ENCODE measurements around the gene MYORG.

MYORG gene

GRCh38 chr9:34380034-34380510, 3.4 kb upstream of the MYORG start:
- in situ Hi-C loops (cut with MboI; ENCODE audit: low sequenced_read_pairs), result no loop called here
- H3K4me3 ChIP-seq, result no peak overlapping the region
- no peaks in the 10 kb centered on the region for H3K27me3 ChIP-seq (ENCODE audit: low read depth)
- H3K36me3 ChIP-seq (replicated peaks), result no peaks in the 10 kb centered on the region
- DNase-seq (ENCODE audit: low spot score in 2 of 2), result no peak
- H3K9me3 ChIP-seq, result no peaks in the 10 kb centered on the region
- peaks cover 10% of the 10 kb centered on the region for H3K4me1 ChIP-seq

GRCh38 chr9:34379334-34380033, 2.8 kb upstream of the MYORG start:
- H3K36me3 ChIP-seq (replicated peaks), result no peaks in the 10 kb centered on the region
- H3K27me3 ChIP-seq (ENCODE audit: low read depth), result no peaks in the 10 kb centered on the region
- no peaks in the 10 kb centered on the region for H3K9me3 ChIP-seq
- in situ Hi-C loops (cut with MboI; ENCODE audit: low sequenced_read_pairs), result loop anchor here (5.0 kb wide), 1 partner anchor 42 kb away; no protein-coding TSS in a partner anchor
- peak overlapping the region; percentile 22 for H3K4me3 ChIP-seq
- DNase-seq (ENCODE audit: low spot score in 2 of 2), result peak; percentile 74 to 92
- H3K4me1 ChIP-seq, result peaks cover 13% of the 10 kb centered on the region

- no peak for DNase-seq (ENCODE audit: low spot score in 2 of 2)
- Histone ChIP-seq H3K27me3 (ENCODE audit: low read depth) (no peaks in the 10 kb centered on the region), H3K4me3 (no peak overlapping the region), H3K9me3 (no peaks in the 10 kb centered on the region), H3K4me1 (peaks cover 13% of the 10 kb centered on the region), H3K36me3 (replicated peaks) (no peaks in the 10 kb centered on the region)
- in situ Hi-C loops (cut with MboI; ENCODE audit: low sequenced_read_pairs), result loop anchor here (5.0 kb wide), 1 partner anchor 41 kb away; no protein-coding TSS in a partner anchor
These were observed 1.8 kb upstream of the MYORG start for GRCh38 chr9:34378376-34379060.

GRCh38 chr9:34377404-34377746, 677 bp upstream of the MYORG start:
- in situ Hi-C loops (cut with MboI; ENCODE audit: low sequenced_read_pairs), result loop anchor here (5.0 kb wide), 1 partner anchor 40 kb away; no protein-coding TSS in a partner anchor
- DNase-seq (ENCODE audit: low spot score in 2 of 2), result no peak

GRCh38 chr9:34375901-34376595, 650 bp downstream of the MYORG start:
- peak overlapping the region; percentile 74 for H3K4me3 ChIP-seq
- peak; percentile 22 to 69 for DNase-seq (ENCODE audit: low spot score in 2 of 2)
- no peaks in the 10 kb centered on the region for H3K27me3 ChIP-seq (ENCODE audit: low read depth)
- peaks cover 1% of the 10 kb centered on the region; the same call in 1 of the 2 replicates for H3K36me3 ChIP-seq (replicated peaks)
- H3K9me3 ChIP-seq, result no peaks in the 10 kb centered on the region
- in situ Hi-C loops (cut with MboI; ENCODE audit: low sequenced_read_pairs), result loop anchor here (5.0 kb wide), 1 partner anchor 39 kb away; no protein-coding TSS in a partner anchor
- peaks cover 13% of the 10 kb centered on the region for H3K4me1 ChIP-seq

More at GRCh38 chr9:34377404-34377746, 677 bp upstream of the MYORG start:
- peaks cover 13% of the 10 kb centered on the region for H3K4me1 ChIP-seq
- H3K9me3 ChIP-seq, result no peaks in the 10 kb centered on the region
- no peaks in the 10 kb centered on the region for H3K27me3 ChIP-seq (ENCODE audit: low read depth)
- H3K36me3 ChIP-seq (replicated peaks), result no peaks in the 10 kb centered on the region
- H3K4me3 ChIP-seq, result peak overlapping the region; percentile 74

GRCh38 chr9:34374905-34375552, 1.7 kb downstream of the MYORG start:
- Histone ChIP-seq H3K4me1 (peaks cover 13% of the 10 kb centered on the region), H3K4me3 (no peak overlapping the region), H3K9me3 (no peaks in the 10 kb centered on the region), H3K36me3 (replicated peaks) (peaks cover 4% of the 10 kb centered on the region; the same call in 1 of the 2 replicates), H3K27me3 (ENCODE audit: low read depth) (no peaks in the 10 kb centered on the region)
- no peak for DNase-seq (ENCODE audit: low spot score in 2 of 2)
- in situ Hi-C loops (cut with MboI; ENCODE audit: low sequenced_read_pairs), result loop anchor here (5.0 kb wide), 1 partner anchor 38 kb away; no protein-coding TSS in a partner anchor

- Histone ChIP-seq H3K27me3 (ENCODE audit: low read depth) (no peaks in the 10 kb centered on the region), H3K36me3 (replicated peaks) (peaks cover 4% of the 10 kb centered on the region; the same call in 1 of the 2 replicates), H3K4me1 (peaks cover 8% of the 10 kb centered on the region), H3K9me3 (no peaks in the 10 kb centered on the region), H3K4me3 (no peak overlapping the region)
- DNase-seq (ENCODE audit: low spot score in 2 of 2), result no peak
- in situ Hi-C loops (cut with MboI; ENCODE audit: low sequenced_read_pairs), result no loop called here
These were observed 2.4 kb downstream of the MYORG start for GRCh38 chr9:34374339-34374738.

GRCh38 chr9:34373749-34374148, 2.9 kb downstream of the MYORG start:
- in situ Hi-C loops (cut with MboI; ENCODE audit: low sequenced_read_pairs), result no loop called here

GRCh38 chr9:34372467-34373011, 4.2 kb downstream of the MYORG start:
- DNase-seq (ENCODE audit: low spot score in 2 of 2), result no peak
- H3K9me3 ChIP-seq, result peaks cover 7% of the 10 kb centered on the region
- H3K27me3 ChIP-seq (ENCODE audit: low read depth), result no peaks in the 10 kb centered on the region
- no peak overlapping the region for H3K4me3 ChIP-seq
- in situ Hi-C loops (cut with MboI; ENCODE audit: low sequenced_read_pairs), result no loop called here
- peaks cover 4% of the 10 kb centered on the region; the same call in 1 of the 2 replicates for H3K36me3 ChIP-seq (replicated peaks)
- H3K4me1 ChIP-seq, result peaks cover 6% of the 10 kb centered on the region

More at GRCh38 chr9:34373749-34374148, 2.9 kb downstream of the MYORG start:
- no peak for DNase-seq (ENCODE audit: low spot score in 2 of 2)
- H3K4me3 ChIP-seq, result no peak overlapping the region
- H3K36me3 ChIP-seq (replicated peaks), result peaks cover 4% of the 10 kb centered on the region; the same call in 1 of the 2 replicates
- no peaks in the 10 kb centered on the region for H3K27me3 ChIP-seq (ENCODE audit: low read depth)
- H3K9me3 ChIP-seq, result no peaks in the 10 kb centered on the region
- H3K4me1 ChIP-seq, result peaks cover 6% of the 10 kb centered on the region

- DNase-seq (ENCODE audit: low spot score in 2 of 2), result no peak
- Histone ChIP-seq H3K9me3 (peaks cover 7% of the 10 kb centered on the region), H3K4me3 (no peak overlapping the region), H3K36me3 (replicated peaks) (peaks cover 4% of the 10 kb centered on the region; the same call in 1 of the 2 replicates), H3K27me3 (ENCODE audit: low read depth) (no peaks in the 10 kb centered on the region), H3K4me1 (peaks cover 6% of the 10 kb centered on the region)
- in situ Hi-C loops (cut with MboI; ENCODE audit: low sequenced_read_pairs), result no loop called here
These were observed 4.7 kb downstream of the MYORG start for GRCh38 chr9:34371886-34372466.

- in situ Hi-C loops (cut with MboI; ENCODE audit: low sequenced_read_pairs), result no loop called here
- H3K9me3 ChIP-seq, result peaks cover 7% of the 10 kb centered on the region
- H3K27me3 ChIP-seq (ENCODE audit: low read depth), result no peaks in the 10 kb centered on the region
- H3K36me3 ChIP-seq (replicated peaks), result peaks cover 4% of the 10 kb centered on the region; the same call in 1 of the 2 replicates
- H3K4me1 ChIP-seq, result peaks cover 6% of the 10 kb centered on the region
- H3K4me3 ChIP-seq, result no peak overlapping the region
- DNase-seq (ENCODE audit: low spot score in 2 of 2), result no peak
These were observed 5.5 kb downstream of the MYORG start for GRCh38 chr9:34370970-34371880.

All from HAP-1 (cell line).